ENCODE results near the gene SLC2A11. TPM values are rescaled to one million over a fixed set of nuclear protein-coding genes. Genes with fewer than 3 reads are reported as not detected.

SLC2A11 gene
- total and polyA plus RNA-seq, 10 of the 15 experiments (the other 5 are each of a cell fraction or from before 2014, with no cell fraction given) = 0.98 to 18.3 (median 8.6) TPM

GRCh38 chr22:23838681-23839468, 18.8 kb upstream of the SLC2A11 start, which contains the start of gene DERL3 (continued):
- TF ChIP-seq SIX5 (IDR thresholded peaks at IDR 0.05; ENCODE audit: low read depth, low read length, severe bottlenecking) (no peak), E2F4 (IDR thresholded peaks at IDR 0.05; ENCODE audit: low read depth, low read length) (no peak; the same call in none of the 2 replicates), CEBPB (IDR thresholded peaks at IDR 0.05; ENCODE audit: borderline replicate concordance in 1 of 2, low read depth in 2 of 2, low read length in 2 of 2) (no peak), STAT1 (conservative IDR thresholded peaks at IDR 0.05) (no peak), ZSCAN29 (IDR thresholded peaks at IDR 0.05) (no peak), ETV6 (conservative IDR thresholded peaks at IDR 0.05 in 1 of 2, IDR thresholded peaks at IDR 0.05 in 1 of 2; ENCODE audit: borderline replicate concordance in 1 of 2, low read depth in 1 of 2) (no peak), USF2 (IDR thresholded peaks at IDR 0.05; ENCODE audit: borderline replicate concordance, low read depth, low read length) (peak; percentile 81), ZZZ3 (IDR thresholded peaks at IDR 0.05; ENCODE audit: control insufficient read depth, insufficient read length, low read depth) (no peak), PAX8 (IDR thresholded peaks at IDR 0.05) (no peak), PAX5 (IDR thresholded peaks at IDR 0.05; ENCODE audit: borderline replicate concordance, low read depth, low read length) (0 out of 2 replicates have a peak, but pooled peaks have one; percentile 25), SUZ12 (IDR thresholded peaks at IDR 0.05; ENCODE audit: unreplicated experiment) (no peak), MTA3 (IDR thresholded peaks at IDR 0.05; ENCODE audit: borderline replicate concordance, low read length) (no peak), ZNF207 (IDR thresholded peaks at IDR 0.05; ENCODE audit: borderline replicate concordance) (peak; percentile 71; the same call in 1 of the 2 replicates), YY1 (IDR thresholded peaks at IDR 0.05; ENCODE audit: low read depth, low read length) (peak; percentile 51; the same call in 1 of the 2 replicates), NFYA (IDR thresholded peaks at IDR 0.05; ENCODE audit: borderline replicate concordance, low read depth, low read length) (peak; percentile 55; the same call in 1 of the 2 replicates), CUX1 (IDR thresholded peaks at IDR 0.05; ENCODE audit: insufficient replicate concordance, low read depth, low read length) (no peak), BCL3 (IDR thresholded peaks at IDR 0.05; ENCODE audit: borderline replicate concordance, insufficient read depth, low read depth, low read length, poor library complexity, severe bottlenecking) (no peak), SREBF2 (IDR thresholded peaks at IDR 0.05; ENCODE audit: low read length) (0 out of 2 replicates have a peak, but pooled peaks have one; percentile 16), FOXM1 (IDR thresholded peaks at IDR 0.05; ENCODE audit: low read depth, low read length) (no peak), NBN (IDR thresholded peaks at IDR 0.05) (0 out of 2 replicates have a peak, but pooled peaks have one; percentile 55), TCF12 (IDR thresholded peaks at IDR 0.05; ENCODE audit: low read depth, low read length) (0 out of 2 replicates have a peak, but pooled peaks have one; percentile 63)

Data from GM12878 (cell line).